DND-41 (cell line): ENCODE measurements around the gene ARL6IP4.

Experiments used
- ATAC-seq: fragments of 200-7000 bp; cut with Tn5 transposase; 3 replicates; pipeline ENCODE4 v1.9.1; 2021; ENCODE audit warnings: low read depth; ENCODE audit not compliant: insufficient read depth
- DNase-seq: peaks from one replicate; pipeline ENCODE4 v3.0.0-alpha.2; 2020
- H2AFZ ChIP-seq: 2 replicates; pipeline ENCODE4 v1.6.0; 2012; ENCODE audit warnings: low read depth, low read length
- H3K27ac ChIP-seq: 2 replicates; pipeline ENCODE4 v1.5.1; 2012; ENCODE audit warnings: low read length, inconsistent platforms
- H3K27me3 ChIP-seq: fragments of 200-600 bp; sonication (generic); 2 replicates; pipeline ENCODE4 v1.6.0; 2012; ENCODE audit warnings: low read length, mild to moderate bottlenecking, inconsistent platforms; ENCODE audit not compliant: insufficient read depth, poor library complexity
- H3K36me3 ChIP-seq: 2 replicates; pipeline ENCODE4 v1.5.1; 2012; ENCODE audit warnings: low read length, inconsistent platforms; ENCODE audit not compliant: insufficient read depth
- H3K4me1 ChIP-seq: 2 replicates; pipeline ENCODE4 v1.5.1; 2012; ENCODE audit warnings: mild to moderate bottlenecking, low read length; ENCODE audit not compliant: insufficient read depth
- H3K4me2 ChIP-seq: 2 replicates; pipeline ENCODE4 v1.6.0; 2012; ENCODE audit warnings: mild to moderate bottlenecking, moderate library complexity, low read length, inconsistent platforms; ENCODE audit not compliant: insufficient read depth
- H3K4me3 ChIP-seq, 2 experiments: fragments of 200-600 bp in 1 of 2; shearing (Covaris generic) in 1 of 2; 2 replicates each; pipeline ENCODE4 v1.5.1; 2012 to 2016; ENCODE audit warnings: inconsistent platforms in 2 of 2, low read length in 2 of 2, mild to moderate bottlenecking in 2 of 2, low read depth in 1 of 2, moderate library complexity in 1 of 2
- H3K79me2 ChIP-seq: 2 replicates; pipeline ENCODE4 v1.6.0; 2012; ENCODE audit warnings: low read length, inconsistent platforms; ENCODE audit not compliant: insufficient read depth
- H3K9ac ChIP-seq: 2 replicates; pipeline ENCODE4 v1.6.0; 2012; ENCODE audit warnings: low read depth, mild to moderate bottlenecking, inconsistent platforms, low read length, moderate library complexity
- H3K9me3 ChIP-seq: 2 replicates; pipeline ENCODE4 v1.5.1; 2012; ENCODE audit warnings: low read length, moderate library complexity, mild to moderate bottlenecking, inconsistent platforms; ENCODE audit not compliant: insufficient read depth, severe bottlenecking
- H4K20me1 ChIP-seq: 2 replicates; pipeline ENCODE4 v1.6.0; 2012; ENCODE audit warnings: low read length; ENCODE audit not compliant: insufficient read depth
- EZH2 ChIP-seq: IDR thresholded peaks from 3 replicates; pipeline ENCODE4 v1.6.1; 2012; ENCODE audit warnings: borderline replicate concordance, low read depth, mild to moderate bottlenecking, moderate library complexity, low read length, inconsistent platforms; ENCODE audit not compliant: severe bottlenecking
- TF ChIP-seq, protein P1 (sequence below): IDR thresholded peaks from 2 replicates; pipeline ENCODE4 v1.5.1; 2012; ENCODE audit warnings: borderline replicate concordance, low read length, moderate library complexity, mild to moderate bottlenecking; ENCODE audit not compliant: poor library complexity, severe bottlenecking; ENCODE audit errors: extremely low read depth

The ARL6IP4 gene

GRCh38 chr12:122979908-122980182 is 636 bp upstream of the ARL6IP4 start:
- peak overlapping the region; percentile 88 for H3K27ac ChIP-seq
- ATAC-seq, result no peak

DNA sequence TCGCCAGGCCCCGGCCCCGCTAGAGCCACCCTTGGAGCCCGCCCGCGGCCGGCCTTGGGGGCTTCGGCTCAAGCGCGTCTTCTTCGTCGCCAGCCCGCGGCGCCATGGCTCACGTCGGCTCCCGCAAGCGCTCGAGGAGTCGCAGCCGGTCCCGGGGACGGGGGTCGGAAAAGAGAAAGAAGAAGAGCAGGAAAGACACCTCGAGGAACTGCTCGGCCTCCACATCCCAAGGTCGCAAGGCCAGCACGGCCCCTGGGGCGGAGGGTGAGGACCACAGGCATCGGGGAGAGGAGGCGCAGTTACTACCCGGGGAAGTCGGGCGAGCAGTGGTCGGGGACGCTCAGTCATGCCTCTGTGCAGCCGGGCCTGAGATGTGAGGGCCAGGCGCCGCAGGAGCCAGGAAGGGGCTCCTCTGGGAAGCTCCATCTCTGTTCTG is 573 bp downstream of the ARL6IP4 start:
- Histone ChIP-seq H3K4me2 (peak overlapping the region; percentile 89), H2AFZ (peak overlapping the region; percentile 97), H4K20me1 (peaks cover 30% of the 10 kb centered on the region), H3K36me3 (peaks cover 50% of the 10 kb centered on the region), H3K9me3 (no peaks in the 10 kb centered on the region), H3K79me2 (peaks cover 59% of the 10 kb centered on the region), H3K4me1 (peaks cover 65% of the 10 kb centered on the region), H3K27ac (peak overlapping the region; percentile 88), H3K9ac (peak overlapping the region; percentile 93), H3K27me3 (no peaks in the 10 kb centered on the region), H3K4me3 (peak overlapping the region; percentile 57 to 86)
- peak; percentile 13 for ATAC-seq
- peak; percentile 25 for DNase-seq
- TF ChIP-seq, protein P1, sequence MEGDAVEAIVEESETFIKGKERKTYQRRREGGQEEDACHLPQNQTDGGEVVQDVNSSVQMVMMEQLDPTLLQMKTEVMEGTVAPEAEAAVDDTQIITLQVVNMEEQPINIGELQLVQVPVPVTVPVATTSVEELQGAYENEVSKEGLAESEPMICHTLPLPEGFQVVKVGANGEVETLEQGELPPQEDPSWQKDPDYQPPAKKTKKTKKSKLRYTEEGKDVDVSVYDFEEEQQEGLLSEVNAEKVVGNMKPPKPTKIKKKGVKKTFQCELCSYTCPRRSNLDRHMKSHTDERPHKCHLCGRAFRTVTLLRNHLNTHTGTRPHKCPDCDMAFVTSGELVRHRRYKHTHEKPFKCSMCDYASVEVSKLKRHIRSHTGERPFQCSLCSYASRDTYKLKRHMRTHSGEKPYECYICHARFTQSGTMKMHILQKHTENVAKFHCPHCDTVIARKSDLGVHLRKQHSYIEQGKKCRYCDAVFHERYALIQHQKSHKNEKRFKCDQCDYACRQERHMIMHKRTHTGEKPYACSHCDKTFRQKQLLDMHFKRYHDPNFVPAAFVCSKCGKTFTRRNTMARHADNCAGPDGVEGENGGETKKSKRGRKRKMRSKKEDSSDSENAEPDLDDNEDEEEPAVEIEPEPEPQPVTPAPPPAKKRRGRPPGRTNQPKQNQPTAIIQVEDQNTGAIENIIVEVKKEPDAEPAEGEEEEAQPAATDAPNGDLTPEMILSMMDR, result peak; percentile 15
- no peak for TF ChIP-seq EZH2

More at GRCh38 chr12:122979908-122980182, 636 bp upstream of the ARL6IP4 start:
- Histone ChIP-seq H3K4me3 (peak overlapping the region; percentile 57 to 86), H3K79me2 (peaks cover 69% of the 10 kb centered on the region), H3K9ac (peak overlapping the region; percentile 93), H3K9me3 (no peaks in the 10 kb centered on the region), H4K20me1 (peaks cover 30% of the 10 kb centered on the region), H3K4me1 (peaks cover 70% of the 10 kb centered on the region), H3K27me3 (no peaks in the 10 kb centered on the region), H2AFZ (peak overlapping the region; percentile 97), H3K4me2 (peak overlapping the region; percentile 89), H3K36me3 (peaks cover 50% of the 10 kb centered on the region)
- TF ChIP-seq, protein P1, result no peak
- TF ChIP-seq EZH2, result no peak
- no peak for DNase-seq

DNA sequence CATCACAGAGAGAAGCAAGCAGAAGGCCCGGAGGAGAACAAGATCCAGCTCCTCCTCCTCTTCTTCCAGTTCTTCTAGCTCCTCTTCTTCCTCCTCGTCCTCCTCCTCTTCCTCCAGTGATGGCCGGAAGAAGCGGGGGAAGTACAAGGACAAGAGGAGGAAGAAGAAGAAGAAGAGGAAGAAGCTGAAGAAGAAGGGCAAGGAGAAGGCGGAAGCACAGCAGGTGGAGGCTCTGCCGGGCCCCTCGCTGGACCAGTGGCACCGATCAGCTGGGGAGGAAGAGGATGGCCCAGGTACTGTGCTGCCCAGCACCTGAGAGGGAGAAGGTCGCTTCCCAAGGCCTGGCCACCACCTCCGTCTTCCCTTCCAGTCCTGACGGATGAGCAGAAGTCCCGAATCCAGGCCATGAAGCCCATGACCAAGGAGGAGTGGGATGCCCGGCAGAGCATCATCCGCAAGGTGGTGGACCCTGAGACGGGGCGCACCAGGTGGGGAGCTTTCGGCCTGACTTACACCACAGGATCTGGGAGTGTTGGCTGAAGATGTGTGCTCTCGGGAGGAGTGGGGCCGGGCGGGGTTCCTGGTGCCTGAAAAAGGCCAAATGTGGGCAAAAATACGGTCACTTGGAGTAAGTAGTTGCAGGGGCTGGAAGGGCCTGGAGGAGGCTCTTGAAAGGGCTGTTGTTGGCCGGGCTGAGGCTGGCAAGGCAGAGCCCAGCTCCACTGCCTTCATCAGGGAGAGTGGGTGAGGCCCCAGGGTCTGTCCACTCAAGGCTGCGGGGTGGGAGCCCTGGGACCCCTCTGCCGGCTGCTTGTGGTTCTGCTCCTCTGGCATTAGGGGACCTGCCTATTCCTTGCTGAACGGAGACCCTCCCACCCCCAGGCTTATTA is 1.4 kb downstream of the ARL6IP4 start:
- no peaks in the 10 kb centered on the region for H3K27me3 ChIP-seq
- H4K20me1 ChIP-seq, result peaks cover 24% of the 10 kb centered on the region
- no peak for ATAC-seq
- peak overlapping the region; percentile 88 for H3K27ac ChIP-seq
- TF ChIP-seq EZH2, result no peak
- TF ChIP-seq, protein P1, result no peak
- peak overlapping the region; percentile 93 for H3K9ac ChIP-seq
- no peak overlapping the region for H2AFZ ChIP-seq
- peaks cover 45% of the 10 kb centered on the region for H3K36me3 ChIP-seq
- no peak for DNase-seq
- no peaks in the 10 kb centered on the region for H3K9me3 ChIP-seq
- H3K4me1 ChIP-seq, result peaks cover 57% of the 10 kb centered on the region
- peak overlapping the region; percentile 57 to 86 for H3K4me3 ChIP-seq
- H3K79me2 ChIP-seq, result peaks cover 51% of the 10 kb centered on the region
- H3K4me2 ChIP-seq, result peak overlapping the region; percentile 89
